Suppressor macrophage treated with lipopolysaccharide for 4 hours (primary cell): Measurements from ENCODE around the gene TEAD2.
"Not testable (repeated sequence)": the region's sequence is repeated elsewhere in the genome, so short reads cannot be mapped to it uniquely, and the experiment has no call there.

Experiments used
- DNase-seq: peaks from one replicate; pipeline ENCODE4 v3.0.0-alpha.2; 2020

Gene TEAD2

GRCh38 chr19:49331187-49331586 is 31.0 kb downstream of the TEAD2 start:
- DNase-seq: not testable (repeated sequence)

- DNase-seq: no peak
These were observed 33.5 kb downstream of the TEAD2 start for GRCh38 chr19:49328741-49329140.

GRCh38 chr19:49327878-49328544 is 34.2 kb downstream of the TEAD2 start:
- peak; percentile 80 for DNase-seq

GRCh38 chr19:49326165-49326704 is 36.0 kb downstream of the TEAD2 start:
- DNase-seq: peak; percentile 45

GRCh38 chr19:49325756-49326155 is 36.5 kb downstream of the TEAD2 start:
- not testable (repeated sequence) for DNase-seq

- DNase-seq: no peak
These were observed 37.2 kb downstream of the TEAD2 start, which contains the start of gene SLC6A16 for GRCh38 chr19:49324801-49325576. Gene SLC6A16 (minus strand): TSS chr19:49325191. CDS start chr19:49311347, 13,844 bp downstream.

GRCh38 chr19:49318296-49318695 is 43.9 kb downstream of the TEAD2 start:
- no peak for DNase-seq

- DNase-seq: no peak
These were observed 45.9 kb downstream of the TEAD2 start for GRCh38 chr19:49316284-49316683.

- DNase-seq: no peak
These were observed 47.1 kb downstream of the TEAD2 start for GRCh38 chr19:49315111-49315510.

- no peak for DNase-seq
These were observed 53.1 kb downstream of the TEAD2 start for GRCh38 chr19:49309087-49309486.

- not testable (repeated sequence) for DNase-seq
These were observed 55.5 kb downstream of the TEAD2 start for GRCh38 chr19:49306734-49307133.

GRCh38 chr19:49301866-49302252 is 60.4 kb downstream of the TEAD2 start:
- DNase-seq: no peak

GRCh38 chr19:49301165-49301865 is 60.9 kb downstream of the TEAD2 start:
- peak; percentile 92 for DNase-seq

GRCh38 chr19:49298653-49299052 is 63.6 kb downstream of the TEAD2 start:
- not testable (repeated sequence) for DNase-seq

- DNase-seq: no peak
These were observed 64.8 kb downstream of the TEAD2 start for GRCh38 chr19:49297403-49297802.

- no peak for DNase-seq
These were observed 66.9 kb downstream of the TEAD2 start for GRCh38 chr19:49295208-49295880.

GRCh38 chr19:49294401-49294800 is 67.8 kb downstream of the TEAD2 start:
- DNase-seq: no peak
